Upper lobe of left lung (tissue), 6 donors: ENCODE results near the gene ADGRG3. TPM values are rescaled to one million over a fixed set of nuclear protein-coding genes. Genes with fewer than 3 reads are reported as not detected.

Experiments
- ATAC-seq, 2 donors: fragments of 200-7000 bp; cut with Tn5 transposase; one replicate each; pipeline ENCODE4 v1.9.1; 2022; ENCODE audit warnings: mild to moderate bottlenecking in 2 of 2, moderate library complexity in 2 of 2; ENCODE audit not compliant: low FRiP score in 2 of 2
- DNase-seq, 2 donors: peaks; one replicate each; pipeline ENCODE4 v3.0.0-alpha.2; 2019 to 2020
- H3K27ac ChIP-seq, 4 donors: fragments of 200-600 bp; sonication (generic); one replicate each; pipeline ENCODE4 v1.5.1; 2016 to 2019
- H3K27me3 ChIP-seq, 4 donors: fragments of 200-600 bp; sonication (generic); one replicate each; pipeline ENCODE4 v1.5.1; 2017 to 2019
- H3K36me3 ChIP-seq, 4 donors: fragments of 200-600 bp; sonication (generic); one replicate each; pipeline ENCODE4 v1.5.1; 2016 to 2019
- H3K4me1 ChIP-seq, 4 donors: fragments of 200-600 bp; sonication (generic); one replicate each; pipeline ENCODE4 v1.5.1; 2018 to 2019
- H3K4me3 ChIP-seq, 4 donors: fragments of 200-600 bp; sonication (generic); one replicate each; pipeline ENCODE4 v1.5.1; 2017 to 2019; ENCODE audit warnings: mild to moderate bottlenecking in 2 of 4, moderate library complexity in 1 of 4
- H3K9me3 ChIP-seq, 4 donors: fragments of 200-600 bp; sonication (generic); one replicate each; pipeline ENCODE4 v1.5.1; 2018 to 2019
- EP300 ChIP-seq, 4 donors: sonication (generic); formaldehyde crosslinking; IDR thresholded peaks; one replicate each; pipeline ENCODE4 v1.5.1; 2017; ENCODE audit warnings: antibody characterized with exemption in 4 of 4, control low read depth in 2 of 4
- POLR2A ChIP-seq, 4 donors: fragments of 450-650 bp; IDR thresholded peaks; one replicate each; pipeline ENCODE4 v1.5.1; 2016 to 2017; ENCODE audit warnings: antibody characterized with exemption in 4 of 4, mild to moderate bottlenecking in 2 of 4
- POLR2AphosphoS5 ChIP-seq, 2 donors: sonication (generic); formaldehyde crosslinking; IDR thresholded peaks; one replicate each; pipeline ENCODE4 v1.5.1; 2017; ENCODE audit warnings: antibody characterized with exemption in 2 of 2
- WGBS, 2 donors: methylation state at CpG; one replicate each; pipeline ENCODE4 v1.1.5; 2017 to 2018; 5-methylcytosine and 5-hydroxymethylcytosine counted together
- total RNA-seq, 6 donors: library from RNA; depleted of rRNA in 4 of 6; stranded (reverse); fragments of >200 nt in 4 of 6; gene quantifications; one replicate each; pipeline versions ENCODE4 v1.1.0 to v1.2.1, GENCODE V29; 2016 to 2021
- TF ChIP-seq, protein P1 (sequence below), 6 experiments: fragments of 450-650 bp in 4 of 6; fragments of 200-600 bp in 2 of 6; sonication (generic) in 2 of 6; IDR thresholded peaks; one replicate each; pipeline ENCODE4 v1.5.1; 2016 to 2019; ENCODE audit warnings: antibody characterized with exemption in 6 of 6
- donor health status: DM: no; HTN: no; CAD: no; lungs with moderate emphysema.
- donor health status: DM: no; HTN: yes; CAD: no; lungs with severe emphysema.

ADGRG3 gene
- total RNA-seq, 6 donors from 2014 or later = 3.1 to 17.2 (median 8.4) TPM

DNA sequence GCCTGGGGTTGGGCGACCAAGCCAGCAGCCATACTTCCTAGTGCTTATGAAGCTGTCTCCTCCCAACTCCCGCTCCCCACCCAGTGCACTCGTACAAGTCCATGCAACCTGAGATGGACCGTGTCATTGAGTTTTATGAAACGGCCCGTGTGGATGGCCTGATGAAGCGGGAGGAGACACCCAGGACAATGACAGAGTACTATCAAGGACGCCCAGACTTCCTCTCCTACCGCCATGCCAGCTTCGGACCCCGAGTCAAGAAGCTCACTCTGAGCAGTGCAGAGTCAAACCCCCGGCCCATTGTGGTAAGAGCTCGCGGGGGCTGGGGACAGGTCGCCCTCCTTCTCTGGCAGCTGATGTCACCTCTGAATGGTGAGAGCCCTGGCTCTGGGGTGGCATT is 56.4 kb downstream of the ADGRG3 start:
- no peak for DNase-seq
- Histone ChIP-seq H3K27me3 (no peaks in the 10 kb centered on the region), H3K36me3 (no peaks in the 10 kb centered on the region), H3K9me3 (no peaks in the 10 kb centered on the region), H3K27ac (no peak overlapping the region), H3K4me3 (no peak overlapping the region), H3K4me1 (no peaks in the 10 kb centered on the region)
- WGBS, 2 donors = 71 to 73% methylated on average over 15 of the region's 15 CpGs
- TF ChIP-seq POLR2AphosphoS5 (IDR thresholded peaks at IDR 0.05) = no peak
- no peak for TF ChIP-seq EP300 (IDR thresholded peaks at IDR 0.05)
- no peak for TF ChIP-seq POLR2A (IDR thresholded peaks at IDR 0.05)
- TF ChIP-seq, protein P1, sequence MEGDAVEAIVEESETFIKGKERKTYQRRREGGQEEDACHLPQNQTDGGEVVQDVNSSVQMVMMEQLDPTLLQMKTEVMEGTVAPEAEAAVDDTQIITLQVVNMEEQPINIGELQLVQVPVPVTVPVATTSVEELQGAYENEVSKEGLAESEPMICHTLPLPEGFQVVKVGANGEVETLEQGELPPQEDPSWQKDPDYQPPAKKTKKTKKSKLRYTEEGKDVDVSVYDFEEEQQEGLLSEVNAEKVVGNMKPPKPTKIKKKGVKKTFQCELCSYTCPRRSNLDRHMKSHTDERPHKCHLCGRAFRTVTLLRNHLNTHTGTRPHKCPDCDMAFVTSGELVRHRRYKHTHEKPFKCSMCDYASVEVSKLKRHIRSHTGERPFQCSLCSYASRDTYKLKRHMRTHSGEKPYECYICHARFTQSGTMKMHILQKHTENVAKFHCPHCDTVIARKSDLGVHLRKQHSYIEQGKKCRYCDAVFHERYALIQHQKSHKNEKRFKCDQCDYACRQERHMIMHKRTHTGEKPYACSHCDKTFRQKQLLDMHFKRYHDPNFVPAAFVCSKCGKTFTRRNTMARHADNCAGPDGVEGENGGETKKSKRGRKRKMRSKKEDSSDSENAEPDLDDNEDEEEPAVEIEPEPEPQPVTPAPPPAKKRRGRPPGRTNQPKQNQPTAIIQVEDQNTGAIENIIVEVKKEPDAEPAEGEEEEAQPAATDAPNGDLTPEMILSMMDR (IDR thresholded peaks at IDR 0.05) = no peak
- ATAC-seq = no peak

DNA sequence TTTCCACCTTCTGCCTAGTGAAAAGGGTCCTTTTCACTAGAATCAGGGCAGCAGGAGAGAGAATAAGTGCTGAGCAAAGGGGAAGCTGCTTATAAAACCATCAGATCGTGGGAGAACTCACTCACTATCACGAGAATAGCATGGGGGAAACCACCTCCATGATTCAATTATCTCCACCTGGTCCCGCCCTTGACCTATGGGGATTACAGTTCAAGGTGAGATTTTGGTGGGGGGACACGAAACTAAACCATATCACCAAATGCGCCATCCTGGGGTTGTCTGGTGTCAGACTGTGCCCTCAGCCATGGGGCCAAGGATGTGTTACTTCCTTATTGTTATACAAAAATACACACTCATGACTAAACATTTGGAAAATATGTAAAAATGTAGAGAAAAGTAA is 57.0 kb downstream of the ADGRG3 start:
- TF ChIP-seq POLR2AphosphoS5 (IDR thresholded peaks at IDR 0.05) = no peak
- no peak for TF ChIP-seq EP300 (IDR thresholded peaks at IDR 0.05)
- TF ChIP-seq POLR2A (IDR thresholded peaks at IDR 0.05) = no peak
- TF ChIP-seq, protein P1 (IDR thresholded peaks at IDR 0.05) = no peak
- H3K9me3 ChIP-seq = no peaks in the 10 kb centered on the region
- no peaks in the 10 kb centered on the region for H3K27me3 ChIP-seq
- H3K36me3 ChIP-seq = no peaks in the 10 kb centered on the region
- no peak overlapping the region for H3K27ac ChIP-seq
- no peak for ATAC-seq
- DNase-seq = no peak
- H3K4me3 ChIP-seq = no peak overlapping the region
- no peaks in the 10 kb centered on the region for H3K4me1 ChIP-seq
- WGBS, 2 donors = 61 to 76% methylated on average over 5 of the region's 5 CpGs

DNA sequence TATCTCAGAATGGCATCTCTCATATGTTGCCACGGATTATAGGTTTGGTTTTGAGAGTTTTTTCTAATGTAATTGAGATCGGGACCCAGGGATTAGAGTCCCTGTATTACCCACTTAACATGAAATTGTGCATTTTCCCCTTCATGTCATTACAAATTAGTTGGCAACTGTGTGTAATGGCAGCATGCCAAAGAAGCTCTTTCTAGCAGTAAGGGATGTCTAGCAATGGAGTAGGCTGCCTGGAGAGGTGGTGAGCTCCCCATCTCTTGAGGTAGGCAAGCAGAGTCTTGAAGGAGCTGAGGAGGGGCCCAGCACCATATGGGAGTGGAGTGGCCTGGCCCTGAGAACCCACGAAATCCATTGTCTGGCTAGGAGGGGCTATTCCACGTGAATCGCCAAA is 57.4 kb downstream of the ADGRG3 start:
- no peaks in the 10 kb centered on the region for H3K36me3 ChIP-seq
- no peak overlapping the region for H3K27ac ChIP-seq
- no peak for DNase-seq
- H3K27me3 ChIP-seq = no peaks in the 10 kb centered on the region
- WGBS, 2 donors = 56 to 65% methylated on average over 5 of the region's 5 CpGs
- no peak overlapping the region for H3K4me3 ChIP-seq
- ATAC-seq = no peak
- no peaks in the 10 kb centered on the region for H3K9me3 ChIP-seq
- TF ChIP-seq POLR2AphosphoS5 (IDR thresholded peaks at IDR 0.05) (no peak), EP300 (IDR thresholded peaks at IDR 0.05) (no peak), POLR2A (IDR thresholded peaks at IDR 0.05) (no peak)
- TF ChIP-seq, protein P1 (IDR thresholded peaks at IDR 0.05) = no peak
- H3K4me1 ChIP-seq = no peaks in the 10 kb centered on the region

DNA sequence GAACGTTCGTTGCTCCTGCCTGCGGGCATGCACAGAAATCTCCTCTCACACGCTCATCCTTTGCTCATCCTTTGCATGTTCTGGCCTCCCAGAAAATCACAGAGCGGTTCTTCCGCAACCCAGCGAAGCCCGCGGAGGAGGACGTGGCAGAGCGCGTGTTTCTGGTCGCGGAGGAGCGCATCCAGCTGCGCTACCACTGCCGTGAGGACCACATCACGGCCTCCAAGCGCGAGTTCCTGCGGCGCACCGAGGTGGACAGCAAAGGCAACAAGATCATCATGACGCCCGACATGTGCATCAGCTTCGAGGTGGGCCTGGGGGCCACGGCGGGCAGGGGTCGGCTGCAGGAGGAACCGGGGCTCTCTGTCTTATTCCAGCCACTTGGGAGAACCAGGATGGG is 57.9 kb downstream of the ADGRG3 start:
- ATAC-seq (no peak), DNase-seq (peak in 1 of 2 donors; percentile 80)
- no peak for TF ChIP-seq EP300 (IDR thresholded peaks at IDR 0.05)
- TF ChIP-seq, protein P1 (IDR thresholded peaks at IDR 0.05) = no peak
- no peak for TF ChIP-seq POLR2AphosphoS5 (IDR thresholded peaks at IDR 0.05)
- no peak for TF ChIP-seq POLR2A (IDR thresholded peaks at IDR 0.05)
- Histone ChIP-seq H3K36me3 (no peaks in the 10 kb centered on the region), H3K27me3 (no peaks in the 10 kb centered on the region), H3K4me3 (no peak overlapping the region), H3K4me1 (no peaks in the 10 kb centered on the region), H3K9me3 (no peaks in the 10 kb centered on the region), H3K27ac (no peak overlapping the region)
- WGBS, 2 donors = 89 to 93% methylated on average over 17 to 30 of the region's 30 CpGs

DNA sequence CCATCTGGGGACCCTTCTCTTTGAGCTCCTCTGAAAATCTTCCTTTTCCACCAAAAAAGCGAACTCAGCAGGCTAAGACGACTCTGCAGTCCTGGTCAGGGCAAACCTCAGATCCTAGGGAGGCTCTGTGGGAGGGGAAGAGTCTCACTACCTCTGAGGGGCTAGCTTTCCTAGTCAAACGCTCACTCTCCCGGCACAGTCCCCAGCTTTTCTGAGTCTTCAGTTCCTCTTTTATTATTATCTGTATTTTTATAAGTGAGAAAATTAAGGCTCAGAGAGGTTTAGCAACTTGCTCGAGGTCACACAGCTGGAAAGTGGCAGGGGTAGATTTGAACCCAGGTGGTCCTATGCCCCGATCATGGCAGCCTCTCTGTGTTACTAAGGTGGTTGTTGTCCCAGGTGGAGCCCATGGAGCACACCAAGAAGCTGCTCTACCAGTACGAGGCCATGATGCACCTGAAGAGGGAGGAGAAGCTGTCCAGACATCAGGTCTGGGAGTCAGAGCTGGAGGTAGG is 58.4 kb downstream of the ADGRG3 start:
- no peak overlapping the region for H3K27ac ChIP-seq
- 78 to 84% methylated on average over 7 of the region's 7 CpGs for WGBS, 2 donors
- no peak for ATAC-seq
- no peak for DNase-seq
- no peaks in the 10 kb centered on the region for H3K9me3 ChIP-seq
- TF ChIP-seq POLR2A (IDR thresholded peaks at IDR 0.05) (no peak), POLR2AphosphoS5 (IDR thresholded peaks at IDR 0.05) (no peak), EP300 (IDR thresholded peaks at IDR 0.05) (no peak)
- TF ChIP-seq, protein P1 (IDR thresholded peaks at IDR 0.05) = no peak
- H3K36me3 ChIP-seq = no peaks in the 10 kb centered on the region
- no peaks in the 10 kb centered on the region for H3K4me1 ChIP-seq
- H3K4me3 ChIP-seq = no peak overlapping the region
- H3K27me3 ChIP-seq = no peaks in the 10 kb centered on the region
